HL-60 (cell line): ENCODE results near the gene PLEKHG5.
A peak's percentile ranks its signal among the peaks of the same experiment; 100 is the strongest.

Experiments used
- DNase-seq, 2 experiments: peaks; one replicate each; pipeline ENCODE4 v3.0.0-alpha.2; 2010 to 2020; ENCODE audit warnings: low read depth in 1 of 2, low spot score in 1 of 2
- H3K27ac ChIP-seq: fragments of 250-450 bp; sonication (Bioruptor Pico); replicated peaks from 2 replicates; pipeline ENCODE4 v1.5.1; 2020; ENCODE audit warnings: mild to moderate bottlenecking, moderate library complexity
- H3K27me3 ChIP-seq: fragments of 250-450 bp; sonication (Bioruptor Pico); 2 replicates; pipeline ENCODE4 v1.5.1; 2021; ENCODE audit warnings: mild to moderate bottlenecking, moderate library complexity; ENCODE audit not compliant: insufficient read depth, poor library complexity, severe bottlenecking
- H3K4me3 ChIP-seq: replicated peaks from 2 replicates; pipeline ENCODE4 v1.5.1; 2011; ENCODE audit warnings: mild to moderate bottlenecking, control low read depth, low read length; ENCODE audit not compliant: insufficient read depth
- CTCF ChIP-seq: IDR thresholded peaks from one replicate; pipeline ENCODE4 v1.5.1; 2011; ENCODE audit warnings: low read length, control low read depth, inconsistent platforms; ENCODE audit not compliant: insufficient read depth
- GABPA ChIP-seq: IDR thresholded peaks from 2 replicates; pipeline ENCODE4 v1.6.1; 2012; ENCODE audit warnings: low read depth
- POLR2AphosphoS5 ChIP-seq: IDR thresholded peaks from 2 replicates; pipeline ENCODE4 v1.6.1; 2012; ENCODE audit warnings: low read depth
- REST ChIP-seq: IDR thresholded peaks from 2 replicates; pipeline ENCODE4 v1.6.1; 2012; ENCODE audit warnings: low read depth; ENCODE audit not compliant: insufficient replicate concordance
- SPI1 ChIP-seq: IDR thresholded peaks from 2 replicates; pipeline ENCODE4 v1.6.1; 2012; ENCODE audit warnings: low read depth, mild to moderate bottlenecking, borderline replicate concordance

Gene PLEKHG5

GRCh38 chr1:6420454-6421042 lies 70.9 kb downstream of the PLEKHG5 start:
- no peak overlapping the region for H3K4me3 ChIP-seq
- H3K27me3 ChIP-seq: peaks cover 71% of the 10 kb centered on the region
- TF ChIP-seq REST (peak; percentile 62), CTCF (no peak)
- no peak overlapping the region for H3K27ac ChIP-seq
- DNase-seq: no peak

GRCh38 chr1:6419804-6420453 lies 71.5 kb downstream of the PLEKHG5 start, which contains the start of gene HES2:
TSS of gene HES2 (minus strand) at chr1:6419919. CDS start at chr1:6419820, 99 bp downstream.
- DNase-seq: no peak
- TF ChIP-seq CTCF (no peak), GABPA (no peak), POLR2AphosphoS5 (no peak), REST (no peak), SPI1 (no peak)
- Histone ChIP-seq H3K27ac (no peak within 1 kb of the TSS), H3K27me3 (peaks cover 65% of the 10 kb centered on the region), H3K4me3 (no peak within 1 kb of the TSS)

GRCh38 chr1:6419397-6419803 lies 72.1 kb downstream of the PLEKHG5 start:
- no peak for DNase-seq
- Histone ChIP-seq H3K4me3 (no peak overlapping the region), H3K27ac (no peak overlapping the region), H3K27me3 (peaks cover 69% of the 10 kb centered on the region)
- TF ChIP-seq CTCF: no peak
- TF ChIP-seq POLR2AphosphoS5: no peak
- TF ChIP-seq REST: no peak
- no peak for TF ChIP-seq SPI1
- no peak for TF ChIP-seq GABPA
